OCI-LY3 (cell line): ENCODE data around the gene NHERF2.

Experiments
- H2AFZ ChIP-seq: fragments of 200-600, 300-600 bp; shearing (Covaris generic); 2 replicates; pipeline ENCODE4 v1.6.0; 2014; ENCODE audit warnings: antibody characterized with exemption, low read depth, low read length
- H3K27ac ChIP-seq: fragments of 200-600, 300-600 bp; sonication (generic); 2 replicates; pipeline ENCODE4 v1.5.1; 2014; ENCODE audit warnings: mild to moderate bottlenecking, low read length, moderate library complexity, mixed read lengths
- H3K27me3 ChIP-seq: fragments of 200-600, 300-600 bp; sonication (generic); 2 replicates; pipeline ENCODE4 v1.6.1; 2014; ENCODE audit warnings: low read depth, low read length, mixed read lengths
- H3K36me3 ChIP-seq: fragments of 200-600, 300-600 bp; sonication (generic); replicated peaks from 2 replicates; pipeline ENCODE3; 2014; ENCODE audit warnings: low read depth, low read length, mixed read lengths
- H3K4me1 ChIP-seq: fragments of 300-600, 200-600 bp; sonication (generic); 2 replicates; pipeline ENCODE4 v1.6.1; 2014; ENCODE audit warnings: low read length, mixed read lengths
- H3K4me2 ChIP-seq: fragments of 200-600, 300-600 bp; sonication (generic); 2 replicates; pipeline ENCODE4 v1.6.1; 2014; ENCODE audit warnings: low read length, mixed read lengths
- H3K4me3 ChIP-seq: fragments of 300-600, 200-600 bp; sonication (generic); 2 replicates; pipeline ENCODE4 v1.5.1; 2014; ENCODE audit warnings: antibody characterized with exemption, mild to moderate bottlenecking, low read length, moderate library complexity
- H3K79me2 ChIP-seq: fragments of 300-600, 200-600 bp; shearing (Covaris generic); 2 replicates; pipeline ENCODE4 v1.6.1; 2014; ENCODE audit warnings: mild to moderate bottlenecking, low read length, mixed read lengths
- H3K9ac ChIP-seq: fragments of 300-600, 200-600 bp; shearing (Covaris generic); 2 replicates; pipeline ENCODE4 v1.6.0; 2014; ENCODE audit warnings: mild to moderate bottlenecking, low read length, moderate library complexity
- H3K9me3 ChIP-seq: fragments of 200-600, 300-600 bp; shearing (Covaris generic); 2 replicates; pipeline ENCODE4 v1.6.1; 2014; ENCODE audit warnings: low read length, mixed read lengths; ENCODE audit not compliant: insufficient read depth
- H4K20me1 ChIP-seq: fragments of 200-600, 300-600 bp; sonication (generic); 2 replicates; pipeline ENCODE4 v1.6.1; 2016; ENCODE audit warnings: low read length, mixed read lengths; ENCODE audit not compliant: insufficient read depth
- CTCF ChIP-seq: fragments of 200-600, 300-600 bp; sonication (generic); IDR thresholded peaks from 2 replicates; pipeline ENCODE4 v1.5.1; 2014; ENCODE audit warnings: antibody characterized with exemption, low read length, low read depth
- EZH2phosphoT487 ChIP-seq: fragments of 200-600 bp; shearing (Covaris generic); IDR thresholded peaks from 2 replicates; pipeline ENCODE4 v1.6.1; 2018; ENCODE audit warnings: antibody characterized with exemption, mixed run types, low read depth

NHERF2 gene

GRCh38 chr16:1979271-1980029 is 47.3 kb upstream of the NHERF2 start:
- Histone ChIP-seq H2AFZ (no peak overlapping the region), H3K4me3 (no peak overlapping the region), H3K4me2 (no peak overlapping the region), H3K36me3 (peaks cover 21% of the 10 kb centered on the region), H3K4me1 (no peaks in the 10 kb centered on the region), H3K27ac (no peak overlapping the region), H3K79me2 (no peaks in the 10 kb centered on the region; the same call in 1 of the 2 replicates), H3K9me3 (no peaks in the 10 kb centered on the region), H3K27me3 (no peaks in the 10 kb centered on the region), H4K20me1 (no peaks in the 10 kb centered on the region), H3K9ac (no peak overlapping the region)
- no peak for TF ChIP-seq CTCF
- no peak for TF ChIP-seq EZH2phosphoT487

DNA sequence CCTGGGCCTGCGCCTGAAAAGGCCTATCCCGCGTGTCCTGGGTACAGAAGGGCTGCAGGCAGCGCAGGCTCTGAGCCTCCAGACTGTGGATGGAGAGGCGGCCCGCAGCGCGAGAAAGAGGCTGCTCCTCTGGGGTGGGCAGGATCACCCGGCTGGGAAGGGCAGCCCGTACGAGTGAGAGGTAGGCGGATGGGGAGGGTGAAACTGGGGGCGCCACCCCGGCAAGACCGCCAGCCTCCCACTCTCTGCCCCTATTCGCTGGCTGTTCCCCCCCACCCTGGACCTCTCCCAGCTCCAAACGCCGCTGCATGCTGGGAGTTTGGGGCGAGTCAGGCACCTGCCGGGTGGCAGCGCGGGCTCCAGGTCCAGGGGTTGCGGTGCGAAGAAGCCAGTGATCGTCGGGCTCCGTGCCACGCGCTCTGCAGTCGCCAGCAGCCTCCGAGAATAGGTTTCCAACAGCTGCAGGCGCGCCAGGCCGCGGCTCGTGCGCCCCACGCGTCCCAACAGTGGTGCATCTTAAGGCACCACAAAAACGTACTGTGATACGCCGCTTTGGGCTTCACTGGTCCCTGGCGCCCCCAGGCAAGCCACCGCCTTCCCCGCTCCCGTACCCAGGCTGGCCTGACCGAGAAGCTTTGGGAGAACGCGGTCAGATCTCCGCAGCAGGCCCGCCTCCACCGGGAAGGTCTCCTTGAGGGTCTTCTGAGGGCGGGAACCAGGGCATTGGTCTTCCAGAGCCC is 46.5 kb upstream of the NHERF2 start:
- no peak overlapping the region for H3K27ac ChIP-seq
- H3K27me3 ChIP-seq, result no peaks in the 10 kb centered on the region
- no peaks in the 10 kb centered on the region for H3K9me3 ChIP-seq
- H3K79me2 ChIP-seq, result peaks cover 5% of the 10 kb centered on the region
- no peak overlapping the region for H3K9ac ChIP-seq
- H3K36me3 ChIP-seq, result peaks cover 15% of the 10 kb centered on the region
- H3K4me2 ChIP-seq, result no peak overlapping the region
- no peak overlapping the region for H3K4me3 ChIP-seq
- no peaks in the 10 kb centered on the region for H4K20me1 ChIP-seq
- no peak overlapping the region for H2AFZ ChIP-seq
- peaks cover 3% of the 10 kb centered on the region for H3K4me1 ChIP-seq
- TF ChIP-seq EZH2phosphoT487 (no peak), CTCF (no peak)

GRCh38 chr16:1980770-1981087 is 46.0 kb upstream of the NHERF2 start:
- H4K20me1 ChIP-seq, result no peaks in the 10 kb centered on the region
- no peaks in the 10 kb centered on the region for H3K9me3 ChIP-seq
- peaks cover 17% of the 10 kb centered on the region for H3K36me3 ChIP-seq
- H3K27ac ChIP-seq, result no peak overlapping the region
- peaks cover 9% of the 10 kb centered on the region for H3K4me1 ChIP-seq
- peaks cover 11% of the 10 kb centered on the region for H3K79me2 ChIP-seq
- no peak overlapping the region for H3K4me3 ChIP-seq
- TF ChIP-seq EZH2phosphoT487 (no peak), CTCF (no peak)
- no peak overlapping the region for H2AFZ ChIP-seq
- no peaks in the 10 kb centered on the region for H3K27me3 ChIP-seq
- H3K4me2 ChIP-seq, result no peak overlapping the region
- no peak overlapping the region for H3K9ac ChIP-seq

DNA sequence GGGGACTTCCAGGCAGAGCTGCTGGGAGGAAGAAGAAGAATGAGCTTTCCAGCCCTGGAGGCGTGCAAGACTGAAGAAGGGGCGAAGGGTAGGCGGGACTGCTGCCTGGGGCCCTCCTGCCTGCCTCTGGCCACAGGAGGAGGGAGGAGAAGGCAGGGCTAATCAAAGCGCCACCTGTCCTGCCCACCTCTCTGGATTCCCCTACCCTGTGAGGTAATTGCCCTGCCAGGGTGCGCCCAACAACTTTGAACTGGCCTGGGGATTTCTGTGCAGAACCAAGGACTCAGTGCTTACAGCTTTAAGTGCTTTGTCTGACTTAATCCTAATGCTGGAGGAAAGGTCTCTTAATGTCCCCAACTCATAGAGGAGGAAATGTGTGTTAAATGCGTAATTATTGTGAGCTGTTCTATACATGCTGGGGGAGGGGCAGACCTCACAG is 45.3 kb upstream of the NHERF2 start, which contains the start of gene NOXO1:
TSS of gene NOXO1 (minus strand) at position 72 of the 439 bp plus-strand sequence. CDS start 290 bp downstream, outside the sequence.
- Histone ChIP-seq H3K9ac (no peak within 1 kb of the TSS), H3K4me2 (no peak within 1 kb of the TSS), H3K9me3 (no peaks in the 10 kb centered on the region), H3K27me3 (no peaks in the 10 kb centered on the region), H3K36me3 (peaks cover 17% of the 10 kb centered on the region), H3K4me3 (no peak within 1 kb of the TSS), H2AFZ (no peak within 1 kb of the TSS), H3K79me2 (peaks cover 12% of the 10 kb centered on the region), H4K20me1 (no peaks in the 10 kb centered on the region), H3K4me1 (peaks cover 10% of the 10 kb centered on the region), H3K27ac (no peak within 1 kb of the TSS)
- TF ChIP-seq CTCF, result no peak
- TF ChIP-seq EZH2phosphoT487, result no peak
